GM23248 (cell line): ENCODE results near the gene NOL9.

Experiments
- EZH2 ChIP-seq: fragments of 200-600 bp; sonication (generic); IDR thresholded peaks from 2 replicates; pipeline ENCODE4 v1.6.1; 2018; ENCODE audit warnings: antibody characterized with exemption, mild to moderate bottlenecking; ENCODE audit not compliant: insufficient read depth, poor library complexity, severe bottlenecking
- EZH2phosphoT487 ChIP-seq: fragments of 200-600 bp; sonication (generic); IDR thresholded peaks from 2 replicates; pipeline ENCODE4 v1.6.1; 2018; ENCODE audit warnings: antibody characterized with exemption, moderate library complexity, mild to moderate bottlenecking, low read depth; ENCODE audit not compliant: insufficient read depth

GRCh38 chr1:6472391-6472790 is 81.9 kb downstream of the NOL9 start:
- TF ChIP-seq EZH2 (no peak), EZH2phosphoT487 (no peak)
